Peyer's patch (tissue), 4 donors: Measurements from ENCODE around the gene RNF26.

ENCODE experiments used
- POLR2A ChIP-seq, 2 donors: fragments of 450-650 bp; IDR thresholded peaks; one replicate each; pipeline ENCODE4 v1.5.1; 2017; ENCODE audit warnings: antibody characterized with exemption in 2 of 2, mild to moderate bottlenecking in 2 of 2, moderate library complexity in 2 of 2
- TF ChIP-seq, protein P1 (sequence below), 6 experiments: fragments of 450-650 bp in 4 of 6; fragments of 200-600 bp in 2 of 6; sonication (generic) in 1 of 6; IDR thresholded peaks; one replicate each; pipeline ENCODE4 v1.5.1; 2017 to 2019; ENCODE audit warnings: antibody characterized with exemption in 6 of 6, mild to moderate bottlenecking in 3 of 6, moderate library complexity in 1 of 6

DNA sequence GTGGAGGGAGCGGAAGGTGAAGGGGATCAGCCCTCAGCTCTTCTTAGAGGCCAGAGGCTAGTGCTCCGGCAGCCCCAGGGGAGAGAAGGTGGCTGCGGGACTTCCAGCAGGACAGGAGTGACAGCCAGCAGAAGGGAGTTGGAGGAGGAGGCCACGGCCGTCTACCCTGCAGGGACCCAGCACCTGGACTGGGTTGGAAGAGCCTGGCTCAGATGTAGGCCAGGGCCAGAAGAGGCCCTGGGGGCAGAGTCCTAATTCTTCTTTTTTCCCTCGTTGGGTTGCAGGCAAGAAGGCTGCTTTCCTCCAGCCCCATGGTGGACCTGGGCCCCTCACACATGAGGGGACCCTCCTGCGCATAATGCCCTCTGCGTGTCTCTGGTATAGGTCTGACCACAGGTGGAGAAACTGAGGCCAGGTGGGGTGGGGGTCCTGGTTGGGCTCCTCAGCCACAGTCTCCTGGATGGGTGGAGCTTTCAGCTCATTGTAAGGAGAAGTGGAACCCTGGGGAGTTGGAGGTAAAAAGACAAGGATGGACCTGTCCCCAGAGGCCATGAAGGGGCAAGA, 15.1 kb upstream of the RNF26 start:
- TF ChIP-seq, protein P1, sequence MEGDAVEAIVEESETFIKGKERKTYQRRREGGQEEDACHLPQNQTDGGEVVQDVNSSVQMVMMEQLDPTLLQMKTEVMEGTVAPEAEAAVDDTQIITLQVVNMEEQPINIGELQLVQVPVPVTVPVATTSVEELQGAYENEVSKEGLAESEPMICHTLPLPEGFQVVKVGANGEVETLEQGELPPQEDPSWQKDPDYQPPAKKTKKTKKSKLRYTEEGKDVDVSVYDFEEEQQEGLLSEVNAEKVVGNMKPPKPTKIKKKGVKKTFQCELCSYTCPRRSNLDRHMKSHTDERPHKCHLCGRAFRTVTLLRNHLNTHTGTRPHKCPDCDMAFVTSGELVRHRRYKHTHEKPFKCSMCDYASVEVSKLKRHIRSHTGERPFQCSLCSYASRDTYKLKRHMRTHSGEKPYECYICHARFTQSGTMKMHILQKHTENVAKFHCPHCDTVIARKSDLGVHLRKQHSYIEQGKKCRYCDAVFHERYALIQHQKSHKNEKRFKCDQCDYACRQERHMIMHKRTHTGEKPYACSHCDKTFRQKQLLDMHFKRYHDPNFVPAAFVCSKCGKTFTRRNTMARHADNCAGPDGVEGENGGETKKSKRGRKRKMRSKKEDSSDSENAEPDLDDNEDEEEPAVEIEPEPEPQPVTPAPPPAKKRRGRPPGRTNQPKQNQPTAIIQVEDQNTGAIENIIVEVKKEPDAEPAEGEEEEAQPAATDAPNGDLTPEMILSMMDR (IDR thresholded peaks at IDR 0.05) = no peak
- TF ChIP-seq POLR2A (IDR thresholded peaks at IDR 0.05) = no peak
